HG02840 (cell line): Measurements from ENCODE around the gene ERVFRD-1.
A peak's percentile ranks its signal among the peaks of the same experiment; 100 is the strongest.
"Not testable (repeated sequence)": the region's sequence is repeated elsewhere in the genome, so short reads cannot be mapped to it uniquely, and the experiment has no call there.

Experiments
- ATAC-seq: cut with Tn5 transposase; IDR thresholded peaks from one replicate; pipeline ENCODE4 v1.9.1; 2021; ENCODE audit warnings: mild to moderate bottlenecking, moderate library complexity, moderate number of reproducible peaks; ENCODE audit not compliant: unreplicated experiment, low FRiP score

Gene ERVFRD-1

GRCh38 chr6:11093376-11093625, 18.2 kb downstream of the ERVFRD-1 start:
- ATAC-seq: peak; percentile 28

GRCh38 chr6:11092668-11093375, 18.7 kb downstream of the ERVFRD-1 start:
- peak; percentile 40 for ATAC-seq

- ATAC-seq: not testable (repeated sequence)
Observed at GRCh38 chr6:11091141-11091540, 20.4 kb downstream of the ERVFRD-1 start.

- ATAC-seq: no peak
Observed at GRCh38 chr6:11089695-11090094, 21.8 kb downstream of the ERVFRD-1 start.

- not testable (repeated sequence) for ATAC-seq
Observed at GRCh38 chr6:11087141-11087812, 24.2 kb downstream of the ERVFRD-1 start.

GRCh38 chr6:11085758-11086435, 25.6 kb downstream of the ERVFRD-1 start:
- no peak for ATAC-seq

- ATAC-seq: no peak
Observed at GRCh38 chr6:11083956-11084355, 27.6 kb downstream of the ERVFRD-1 start.

- ATAC-seq: no peak
Observed at GRCh38 chr6:11083491-11083890, 28.0 kb downstream of the ERVFRD-1 start.

- no peak for ATAC-seq
Observed at GRCh38 chr6:11080296-11080695, 31.2 kb downstream of the ERVFRD-1 start.

GRCh38 chr6:11078266-11078665, 33.3 kb downstream of the ERVFRD-1 start:
- ATAC-seq: no peak

GRCh38 chr6:11076540-11076939, 35.0 kb downstream of the ERVFRD-1 start:
- no peak for ATAC-seq

- no peak for ATAC-seq
Observed at GRCh38 chr6:11072101-11072500, 39.4 kb downstream of the ERVFRD-1 start.

GRCh38 chr6:11069760-11070159, 41.8 kb downstream of the ERVFRD-1 start:
- no peak for ATAC-seq

- no peak for ATAC-seq
Observed at GRCh38 chr6:11067348-11067747, 44.2 kb downstream of the ERVFRD-1 start.

- no peak for ATAC-seq
Observed at GRCh38 chr6:11066505-11067347, 44.8 kb downstream of the ERVFRD-1 start.

- ATAC-seq: no peak
Observed at GRCh38 chr6:11065436-11066202, 45.9 kb downstream of the ERVFRD-1 start.

GRCh38 chr6:11064836-11065235, 46.7 kb downstream of the ERVFRD-1 start:
- ATAC-seq: no peak

- no peak for ATAC-seq
Observed at GRCh38 chr6:11062715-11063114, 48.8 kb downstream of the ERVFRD-1 start.

GRCh38 chr6:11062083-11062482, 49.4 kb downstream of the ERVFRD-1 start:
- ATAC-seq: no peak

- ATAC-seq: no peak
Observed at GRCh38 chr6:11058406-11058805, 53.1 kb downstream of the ERVFRD-1 start.
